Activated CD4-positive, alpha-beta T cell treated with anti-CD3 and anti-CD28 coated beads, Interleukin-2, amount 50 U/mL, for 4 hours (primary cell): ENCODE measurements around the gene SORCS3.

ENCODE experiments used
- DNase-seq, 2 experiments: peaks; one replicate each; pipeline ENCODE4 v3.0.0-alpha.2; 2020

SORCS3 gene

GRCh38 chr10:104780165-104780564 is 139.1 kb downstream of the SORCS3 start:
- DNase-seq = no peak

- no peak for DNase-seq
Measured at GRCh38 chr10:104780946-104781595, 140.0 kb downstream of the SORCS3 start.

GRCh38 chr10:104784452-104784851 is 143.4 kb downstream of the SORCS3 start:
- no peak for DNase-seq

GRCh38 chr10:104791471-104791870 is 150.4 kb downstream of the SORCS3 start:
- DNase-seq = no peak

GRCh38 chr10:104795411-104795810 is 154.3 kb downstream of the SORCS3 start:
- no peak for DNase-seq

- DNase-seq = no peak
Measured at GRCh38 chr10:104796823-104797222, 155.7 kb downstream of the SORCS3 start.

- DNase-seq = no peak
Measured at GRCh38 chr10:104802941-104803340, 161.9 kb downstream of the SORCS3 start.

GRCh38 chr10:104804880-104805279 is 163.8 kb downstream of the SORCS3 start:
- DNase-seq = no peak

- no peak for DNase-seq
Measured at GRCh38 chr10:104806801-104807200, 165.7 kb downstream of the SORCS3 start.

GRCh38 chr10:104807581-104808310 is 166.7 kb downstream of the SORCS3 start:
- DNase-seq = no peak

GRCh38 chr10:104809288-104810090 is 168.4 kb downstream of the SORCS3 start:
- DNase-seq = no peak

GRCh38 chr10:104811166-104811565 is 170.1 kb downstream of the SORCS3 start:
- no peak for DNase-seq

GRCh38 chr10:104816501-104816900 is 175.4 kb downstream of the SORCS3 start:
- DNase-seq = no peak

GRCh38 chr10:104819731-104820130 is 178.6 kb downstream of the SORCS3 start:
- DNase-seq = no peak

GRCh38 chr10:104822088-104822487 is 181.0 kb downstream of the SORCS3 start:
- no peak for DNase-seq

- DNase-seq = no peak
Measured at GRCh38 chr10:104824380-104825006, 183.4 kb downstream of the SORCS3 start.

GRCh38 chr10:104831272-104831671 is 190.2 kb downstream of the SORCS3 start:
- no peak for DNase-seq

GRCh38 chr10:104834580-104834979 is 193.5 kb downstream of the SORCS3 start:
- DNase-seq = no peak

- DNase-seq = no peak
Measured at GRCh38 chr10:104835422-104835821, 194.3 kb downstream of the SORCS3 start.

GRCh38 chr10:104842704-104843103 is 201.6 kb downstream of the SORCS3 start:
- DNase-seq = no peak

GRCh38 chr10:104844073-104844472 is 203.0 kb downstream of the SORCS3 start:
- DNase-seq = no peak

- no peak for DNase-seq
Measured at GRCh38 chr10:104850023-104850422, 208.9 kb downstream of the SORCS3 start.

- no peak for DNase-seq
Measured at GRCh38 chr10:104867966-104868598, 227.0 kb downstream of the SORCS3 start.
